DMS79 (cell line): ENCODE measurements around the gene MYLK.

Experiments used
- DNase-seq: peaks from one replicate; lab custom pipeline; 2025; lab: John Stamatoyannopoulos, UW

Gene MYLK

DNA sequence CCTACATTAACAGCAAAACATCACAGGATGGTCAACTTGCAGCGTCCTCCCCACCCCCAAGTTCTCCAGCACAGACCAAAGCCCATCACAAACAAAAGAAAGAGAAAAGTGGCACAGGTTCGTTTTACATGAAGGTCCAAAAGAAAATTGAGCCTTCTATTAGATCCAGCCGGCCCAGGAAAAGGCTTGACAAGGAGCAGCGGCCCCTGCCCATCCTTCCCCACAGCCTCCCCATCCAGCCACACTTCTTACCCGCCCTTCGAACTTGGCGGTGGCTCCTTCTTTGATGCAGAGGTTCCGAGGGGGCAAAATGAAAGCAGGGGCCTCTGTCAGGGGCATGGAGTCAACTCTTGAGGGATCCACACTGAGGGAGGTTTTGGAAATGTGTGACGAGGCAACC, 90.7 kb downstream of the MYLK start:
- DNase-seq = no peak

DNA sequence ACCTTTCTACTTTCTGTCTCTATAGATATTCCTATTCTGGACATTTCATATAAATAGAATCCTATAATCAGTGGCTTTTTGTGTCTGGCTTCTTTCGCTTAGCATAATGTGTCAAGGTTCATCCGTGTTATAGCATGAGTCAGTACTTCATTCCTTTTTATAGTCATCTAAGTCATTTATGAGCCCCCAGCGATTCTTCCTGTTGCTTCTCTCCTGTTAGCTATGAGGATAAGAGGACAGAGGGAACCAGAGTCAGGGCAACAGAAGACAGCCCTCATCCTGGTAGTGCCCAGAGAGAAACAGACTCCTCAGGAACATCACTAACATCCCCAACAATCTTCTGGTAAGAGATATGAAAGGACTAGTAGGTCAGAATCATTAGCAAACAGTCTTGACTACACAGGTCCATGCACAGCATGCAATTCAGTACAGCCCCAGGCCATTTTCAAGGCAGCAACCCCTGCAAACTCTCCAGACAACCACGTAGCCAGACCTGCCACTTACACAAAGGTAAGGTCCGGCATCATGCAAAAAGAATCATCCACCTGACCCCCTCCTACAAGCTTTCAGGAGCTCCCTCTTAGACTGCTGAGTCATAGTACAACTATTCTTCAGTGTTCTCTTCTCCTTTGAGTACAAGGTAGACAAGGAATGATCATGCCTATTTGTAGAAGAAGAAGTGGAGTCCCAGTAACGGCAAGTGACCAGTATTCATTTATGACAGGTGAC, 91.5 kb downstream of the MYLK start:
- DNase-seq = no peak

DNA sequence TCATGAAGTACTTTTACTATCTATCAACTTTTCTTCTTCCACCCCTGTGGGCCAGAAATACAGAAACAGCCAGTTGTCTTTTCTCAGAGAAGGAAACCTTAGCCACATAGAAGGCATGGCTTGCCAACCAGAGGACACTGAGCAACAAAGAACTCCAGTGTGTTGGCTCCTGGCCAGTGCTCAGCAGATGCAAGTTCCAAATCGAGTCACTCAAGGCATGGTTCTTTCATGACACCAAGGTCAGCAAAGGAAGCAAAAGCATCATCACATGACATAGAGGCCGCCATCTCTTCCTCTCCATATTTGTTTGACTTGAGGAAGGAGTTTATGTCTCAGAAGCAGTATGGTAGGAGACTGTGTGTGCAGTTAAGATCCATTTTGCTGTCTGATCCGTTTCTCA, 92.2 kb downstream of the MYLK start:
- no peak for DNase-seq

DNA sequence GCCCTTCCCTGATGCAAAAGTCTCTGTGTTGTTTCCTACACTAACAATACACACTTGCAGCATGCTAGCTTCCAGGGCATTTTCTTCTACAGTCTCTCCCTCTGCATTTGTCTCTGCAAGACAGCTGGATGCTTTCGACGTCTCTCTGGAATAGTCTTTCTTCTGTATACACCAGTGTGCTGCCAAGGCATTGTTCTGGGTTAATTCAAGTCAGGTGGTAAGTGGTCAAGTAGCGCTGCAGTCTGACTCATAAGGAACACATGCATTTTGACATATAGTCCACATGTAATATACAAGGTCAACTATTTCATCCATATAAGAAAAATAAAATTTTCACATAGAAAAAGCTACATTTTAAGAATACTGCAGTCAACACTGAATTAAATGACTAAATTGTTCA, 92.7 kb downstream of the MYLK start:
- DNase-seq = no peak

DNA sequence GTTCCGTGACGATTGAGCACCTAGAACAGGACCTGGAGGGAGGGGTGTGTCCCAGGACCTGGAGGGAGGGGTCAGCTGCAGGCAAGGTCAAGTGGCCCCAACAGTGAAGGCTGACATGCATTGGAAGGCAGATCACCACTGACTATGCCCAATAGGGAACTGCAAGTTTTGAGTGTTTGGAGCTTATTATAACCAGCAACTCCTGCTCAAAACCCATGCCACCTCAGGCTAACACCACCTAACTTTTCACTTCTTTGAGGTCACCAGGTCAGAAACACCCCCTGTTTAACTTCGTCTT, 93.1 kb downstream of the MYLK start:
- DNase-seq = no peak

DNA sequence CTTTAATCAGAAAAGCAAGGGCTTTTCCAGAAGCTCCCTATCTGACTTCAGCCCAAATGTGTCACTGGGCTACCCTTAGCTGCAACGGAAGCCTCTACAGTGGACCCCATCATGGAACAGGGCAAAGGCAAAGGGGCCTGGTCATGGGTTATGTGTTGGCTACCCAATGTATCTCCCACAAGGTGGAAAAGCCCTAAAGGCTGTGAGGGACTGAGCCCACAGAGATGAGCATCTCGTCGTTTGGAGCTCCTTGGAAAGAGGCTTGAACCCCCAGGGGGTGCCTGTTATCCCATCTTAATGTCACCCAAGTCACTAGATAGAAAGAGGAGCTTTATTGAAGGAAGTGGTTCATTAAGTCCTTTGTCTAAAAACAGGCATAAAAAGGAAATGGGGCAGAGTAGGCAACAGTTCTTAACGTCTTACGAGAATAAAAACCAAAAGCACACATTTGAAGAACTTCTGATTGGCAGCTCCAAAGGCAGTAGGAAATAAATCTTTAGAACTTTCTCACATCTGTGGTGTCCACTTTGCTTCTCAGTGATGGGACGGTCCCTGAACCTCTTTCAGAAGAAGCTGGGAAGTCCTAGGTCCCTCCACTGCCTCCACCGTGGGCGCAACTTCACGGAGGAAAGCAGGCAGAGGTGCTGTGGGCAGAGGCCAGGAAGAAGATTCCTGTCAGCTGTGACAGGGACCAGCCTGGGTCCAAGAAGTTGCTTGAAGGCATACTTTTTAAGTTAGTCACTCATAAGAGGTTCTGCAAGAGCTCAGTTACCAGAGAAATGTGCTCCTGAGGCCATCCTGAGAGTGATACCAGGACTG, 93.7 kb downstream of the MYLK start:
- no peak for DNase-seq

DNA sequence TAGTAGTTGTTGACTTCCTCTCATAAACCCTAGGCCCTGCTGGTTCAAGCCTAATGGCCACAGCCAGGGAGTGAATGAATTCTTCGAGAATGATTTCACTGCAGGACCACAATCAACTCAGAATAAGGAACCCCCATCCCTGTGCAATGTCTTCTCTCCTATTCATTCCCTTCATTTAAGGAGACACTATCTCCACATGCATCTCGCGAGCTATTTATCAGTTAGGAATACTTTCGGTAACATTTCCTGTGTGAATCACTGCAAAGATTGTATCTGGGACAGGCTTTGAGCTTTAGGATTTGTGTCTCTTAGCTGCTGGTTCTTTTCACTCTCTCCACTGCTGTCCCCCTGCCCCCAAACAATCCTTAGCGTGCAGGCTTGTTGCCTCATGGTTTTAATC, 94.4 kb downstream of the MYLK start:
- no peak for DNase-seq

DNA sequence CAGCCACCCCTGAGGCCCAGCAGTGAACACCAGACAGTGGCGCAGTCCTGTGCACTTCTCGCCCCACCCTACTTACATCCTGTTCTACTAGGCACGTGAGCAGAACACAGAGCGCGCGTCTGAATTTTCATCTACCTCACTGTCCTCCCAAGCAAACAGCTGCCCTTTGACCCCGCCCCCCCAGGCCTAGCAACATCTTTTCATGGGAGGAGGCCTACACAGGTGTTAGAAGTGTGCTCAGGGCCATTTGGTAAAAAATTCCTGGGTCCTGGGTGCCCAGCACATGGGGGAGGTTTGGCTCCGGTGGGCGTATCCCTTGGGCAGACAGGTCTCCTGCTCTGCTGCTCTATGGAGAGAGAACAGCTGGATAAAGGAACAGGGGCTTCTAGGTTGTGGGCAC, 95.0 kb downstream of the MYLK start:
- no peak for DNase-seq

DNA sequence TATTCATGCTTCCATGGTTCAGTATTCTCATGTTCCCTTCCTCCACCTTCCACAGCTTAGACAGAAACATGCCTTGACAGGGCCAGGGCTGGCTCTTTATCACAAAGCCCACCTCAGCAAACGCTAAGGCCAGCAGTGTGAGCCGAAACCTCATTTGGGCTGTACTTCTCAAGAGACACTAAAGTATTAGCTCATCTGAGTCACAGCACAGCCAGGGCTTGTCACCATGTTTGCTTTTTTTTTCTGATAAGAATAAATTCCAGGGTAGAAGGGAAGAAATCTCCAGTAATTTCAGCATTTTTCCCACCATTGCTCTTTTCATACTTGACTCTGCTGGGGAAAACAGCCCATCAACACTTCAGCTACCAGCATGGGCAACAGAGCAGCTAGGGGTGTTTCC, 95.4 kb downstream of the MYLK start:
- no peak for DNase-seq

DNA sequence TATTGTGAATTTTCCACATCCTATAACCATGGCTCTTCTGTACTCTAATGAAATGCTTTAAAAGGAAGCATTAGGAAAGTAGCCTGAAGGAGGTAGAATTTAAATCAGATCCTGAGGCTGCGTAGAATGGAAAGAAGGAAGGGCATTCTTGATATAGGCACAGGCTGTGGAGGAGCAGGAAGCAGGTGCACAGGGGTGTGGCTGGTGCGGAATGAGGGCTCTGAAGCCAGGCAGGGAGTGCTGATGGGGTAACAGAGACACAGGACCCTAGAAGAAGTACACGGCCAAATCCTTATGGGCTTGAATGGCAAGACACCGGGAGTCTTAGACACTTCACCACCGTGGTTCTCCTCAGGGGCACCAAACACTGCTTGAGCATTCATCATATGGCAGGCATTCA, 97.0 kb downstream of the MYLK start:
- DNase-seq = no peak

DNA sequence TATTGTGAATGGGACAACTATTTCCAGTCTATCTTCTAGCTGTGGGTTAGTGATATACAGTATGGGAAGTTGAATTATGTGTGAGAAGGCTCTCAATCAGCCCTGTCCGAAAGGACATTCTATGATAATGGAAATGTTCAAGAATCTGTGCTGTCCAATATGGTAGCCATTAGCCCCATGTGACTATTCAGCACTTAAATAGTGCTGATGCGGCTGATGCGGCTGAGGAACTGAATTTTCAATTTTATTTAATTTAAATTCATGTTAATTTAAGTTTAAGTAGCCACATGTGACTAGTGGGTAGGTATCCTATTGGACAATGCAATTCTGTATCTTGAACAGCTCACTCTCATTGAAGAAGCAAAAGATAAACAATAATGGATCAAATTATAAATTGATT, 98.5 kb downstream of the MYLK start:
- no peak for DNase-seq

DNA sequence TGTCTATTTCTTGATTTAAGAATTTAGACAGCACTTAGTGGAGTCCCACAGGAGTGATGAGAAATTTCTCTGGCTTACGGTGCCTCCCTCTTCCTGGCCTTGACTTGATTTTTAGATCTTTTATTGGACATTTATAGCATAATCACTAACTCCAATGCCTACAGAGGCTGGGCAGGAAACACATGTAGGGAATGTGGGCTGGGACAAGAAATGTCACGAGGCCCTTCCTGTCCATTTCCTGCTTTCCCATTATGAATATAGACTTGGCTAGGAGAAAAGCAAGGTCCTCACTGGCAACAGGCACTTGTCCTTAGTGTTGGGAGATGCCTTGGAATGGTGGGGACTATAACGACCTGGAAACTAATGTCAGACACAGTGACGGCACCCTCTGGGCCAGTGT, 100.3 kb downstream of the MYLK start:
- no peak for DNase-seq

DNA sequence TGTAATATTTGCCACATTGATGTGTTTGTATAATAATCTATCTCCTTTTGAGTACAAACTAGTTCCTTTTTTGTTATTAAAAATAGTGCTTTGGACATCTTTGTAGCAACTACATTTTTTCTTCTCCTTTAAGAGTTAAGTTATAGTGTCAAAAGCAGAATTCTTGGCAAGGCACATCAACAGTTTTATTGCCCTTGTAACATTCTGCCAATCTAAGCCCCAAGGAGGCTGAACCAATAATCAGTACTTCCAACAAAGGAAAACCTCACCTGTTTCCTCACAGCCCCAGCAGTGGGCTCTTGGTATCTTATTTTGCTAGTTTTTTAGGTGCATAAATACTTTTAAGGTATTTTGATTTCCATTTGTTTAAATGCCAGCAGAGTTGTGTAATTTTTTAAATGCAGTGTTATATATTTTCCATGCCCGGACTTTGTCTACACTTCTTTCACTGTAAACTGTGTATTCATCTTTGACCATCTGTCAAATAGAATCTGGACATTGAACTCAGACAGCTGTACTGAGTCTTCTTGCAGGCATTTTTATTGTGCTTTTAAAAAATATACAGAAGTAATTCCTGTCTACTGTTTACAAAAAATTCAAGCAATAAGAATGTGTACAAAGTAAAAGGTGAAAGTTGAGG, 101.0 kb downstream of the MYLK start:
- no peak for DNase-seq

DNA sequence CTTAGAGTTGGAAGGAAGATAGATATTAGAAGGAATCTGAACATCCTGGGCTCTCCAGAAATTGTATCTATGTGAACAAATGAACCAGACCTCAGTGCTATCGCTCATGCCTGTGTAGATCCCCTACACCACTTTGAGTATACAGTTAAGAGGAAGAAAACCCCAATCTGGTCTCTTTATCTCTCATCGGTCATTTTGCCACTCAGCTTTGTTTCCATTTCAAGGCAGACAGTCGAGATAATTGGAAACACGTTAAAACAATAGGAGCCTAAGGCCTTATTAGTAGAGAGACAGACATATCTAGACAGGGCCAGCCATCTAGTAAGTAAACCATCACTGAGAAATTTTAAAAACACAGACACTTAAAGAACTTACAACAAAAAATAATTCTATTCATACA, 101.6 kb downstream of the MYLK start:
- DNase-seq = no peak

DNA sequence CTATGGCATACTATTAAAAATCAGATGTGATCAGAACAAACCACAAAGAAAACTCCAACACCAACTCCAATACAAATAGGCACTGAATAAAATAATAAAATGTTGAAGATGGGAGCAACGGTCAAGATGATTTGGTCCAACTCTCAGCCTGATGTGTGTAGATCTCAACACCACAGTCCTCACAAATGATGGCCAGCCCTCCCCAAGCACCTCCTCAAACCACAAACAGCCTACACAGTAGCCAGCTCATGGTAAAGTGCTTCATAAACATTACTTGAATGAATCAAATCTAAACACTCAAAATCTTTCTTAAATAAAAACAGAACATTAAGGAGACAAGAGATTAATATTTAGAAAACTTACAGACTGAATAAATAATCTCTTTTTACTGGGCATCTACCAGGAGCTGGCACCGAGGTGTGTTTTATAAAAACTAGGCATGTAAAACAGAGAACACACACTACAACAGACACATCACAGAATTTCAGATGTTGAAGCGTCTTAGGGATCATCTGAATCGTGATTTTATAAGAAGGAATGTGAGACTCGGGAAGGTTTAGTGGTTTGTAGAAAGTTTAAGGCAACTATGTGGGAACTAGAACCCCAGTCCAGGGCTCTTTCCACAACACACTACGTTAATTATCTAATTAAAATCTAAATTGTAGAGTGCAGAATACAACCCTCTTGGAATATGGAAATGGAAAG, 102.4 kb downstream of the MYLK start:
- no peak for DNase-seq

DNA sequence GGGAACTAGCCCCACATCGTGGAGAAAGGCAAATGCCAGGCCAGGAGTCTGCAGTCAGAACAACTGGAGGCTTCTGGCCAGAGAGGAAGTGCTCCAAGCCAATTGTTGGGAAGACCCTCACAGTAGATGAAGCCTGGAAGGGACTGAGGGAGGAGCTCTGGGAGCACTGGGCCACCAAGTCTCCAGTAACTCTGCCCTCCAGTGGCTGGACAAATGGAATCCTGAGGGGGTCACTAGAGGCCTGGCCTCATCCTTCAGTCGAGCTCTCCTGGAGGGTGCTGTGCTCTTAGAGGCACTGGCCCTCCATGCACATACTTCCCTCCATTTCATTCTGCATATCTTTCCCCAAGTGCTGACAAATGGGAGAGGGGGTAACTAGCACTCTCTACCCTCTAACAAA, 103.0 kb downstream of the MYLK start:
- no peak for DNase-seq

DNA sequence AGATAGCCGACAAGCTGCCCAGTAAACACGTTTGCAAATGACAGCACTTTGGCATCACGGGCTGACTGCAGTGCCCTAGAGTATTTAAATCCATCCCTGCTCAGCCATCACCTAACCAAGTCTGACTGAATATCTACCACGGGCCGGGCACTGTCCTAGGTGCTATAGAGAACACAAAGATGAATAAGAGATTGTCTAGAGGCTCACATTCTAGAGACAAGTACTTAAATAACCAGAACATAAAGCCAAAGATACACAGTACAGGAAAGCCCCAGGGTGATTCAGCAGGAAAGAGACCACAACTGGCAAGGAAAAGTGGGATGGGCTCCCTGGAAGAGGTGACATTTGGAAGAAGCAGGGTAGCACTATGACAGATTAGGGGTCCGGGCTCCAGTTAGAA, 103.5 kb downstream of the MYLK start:
- no peak for DNase-seq

DNA sequence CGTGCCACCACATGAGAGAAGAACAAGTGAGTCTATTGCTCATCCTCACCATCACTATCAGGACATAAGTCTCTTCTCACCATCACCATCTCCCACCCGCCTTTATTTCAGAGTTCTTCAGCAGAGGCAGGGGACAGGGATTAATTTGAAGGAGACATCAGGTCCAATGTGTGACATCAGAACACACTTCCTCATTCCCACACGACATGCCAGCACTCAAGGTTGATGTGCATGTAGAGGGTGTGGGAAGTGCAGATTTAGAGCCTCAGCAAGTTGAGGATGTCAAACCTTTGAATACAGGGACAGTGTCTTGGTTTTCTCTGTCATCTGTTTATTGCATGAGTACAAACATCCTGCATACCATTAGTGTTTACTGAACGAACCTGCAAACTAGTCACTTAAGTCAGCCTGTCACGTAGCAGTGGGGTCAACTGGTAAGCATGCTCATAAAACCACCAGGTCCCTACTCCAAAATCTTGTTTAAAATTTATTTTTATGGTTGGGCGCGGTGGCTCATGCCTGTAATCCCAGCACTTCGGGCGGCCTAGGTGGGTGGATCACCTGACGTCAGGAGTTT, 104.4 kb downstream of the MYLK start:
- DNase-seq = no peak

DNA sequence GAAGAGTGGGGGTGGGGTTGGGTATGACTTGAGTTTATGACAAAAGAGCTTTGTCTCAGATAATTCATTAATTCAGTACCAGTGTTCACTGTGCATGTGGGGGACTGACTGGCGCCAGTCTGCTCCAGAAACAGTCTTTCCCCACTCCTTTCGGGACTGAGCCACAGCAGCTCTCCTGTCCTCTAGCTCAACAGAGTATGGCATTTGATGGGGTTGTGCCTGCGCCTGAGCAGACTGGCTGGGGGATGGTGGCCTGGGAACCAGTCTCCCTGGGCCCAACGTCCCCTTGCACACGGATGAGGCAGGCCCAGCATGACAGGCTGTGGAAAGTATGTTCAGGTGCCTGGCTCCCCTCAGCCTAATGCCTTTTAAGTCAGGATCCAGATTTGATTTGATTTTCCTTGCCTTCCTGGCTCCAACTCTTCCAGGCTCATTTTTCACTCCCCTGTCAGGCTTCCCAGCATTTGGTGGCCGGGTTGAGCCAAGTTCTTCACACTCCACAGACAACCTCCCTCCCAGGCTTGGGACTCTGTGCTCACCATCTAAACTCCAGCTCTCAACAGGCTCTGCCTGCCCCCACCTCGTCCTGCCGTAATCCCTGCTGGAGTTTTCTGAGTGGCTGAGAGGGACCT, 105.0 kb downstream of the MYLK start:
- no peak for DNase-seq

DNA sequence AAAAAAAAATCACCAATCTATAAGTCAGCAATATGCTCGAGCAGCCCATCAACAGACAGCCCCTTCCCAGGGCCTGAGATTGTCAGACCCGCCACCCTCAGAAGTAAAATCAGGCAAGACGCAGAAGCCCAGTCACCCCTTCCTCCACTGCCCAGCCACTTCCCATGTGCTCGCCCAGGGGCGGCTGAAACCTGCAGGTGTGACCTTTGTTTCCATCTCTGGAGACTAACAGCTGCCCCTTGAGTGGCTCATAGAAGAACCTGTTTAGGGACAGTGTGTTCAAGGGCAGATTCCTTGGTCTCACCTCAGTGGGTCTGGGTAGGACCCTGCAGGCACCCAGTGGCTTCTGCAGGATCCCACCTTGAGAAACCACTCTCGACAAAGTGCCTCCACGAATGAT, 105.6 kb downstream of the MYLK start:
- no peak for DNase-seq

DNA sequence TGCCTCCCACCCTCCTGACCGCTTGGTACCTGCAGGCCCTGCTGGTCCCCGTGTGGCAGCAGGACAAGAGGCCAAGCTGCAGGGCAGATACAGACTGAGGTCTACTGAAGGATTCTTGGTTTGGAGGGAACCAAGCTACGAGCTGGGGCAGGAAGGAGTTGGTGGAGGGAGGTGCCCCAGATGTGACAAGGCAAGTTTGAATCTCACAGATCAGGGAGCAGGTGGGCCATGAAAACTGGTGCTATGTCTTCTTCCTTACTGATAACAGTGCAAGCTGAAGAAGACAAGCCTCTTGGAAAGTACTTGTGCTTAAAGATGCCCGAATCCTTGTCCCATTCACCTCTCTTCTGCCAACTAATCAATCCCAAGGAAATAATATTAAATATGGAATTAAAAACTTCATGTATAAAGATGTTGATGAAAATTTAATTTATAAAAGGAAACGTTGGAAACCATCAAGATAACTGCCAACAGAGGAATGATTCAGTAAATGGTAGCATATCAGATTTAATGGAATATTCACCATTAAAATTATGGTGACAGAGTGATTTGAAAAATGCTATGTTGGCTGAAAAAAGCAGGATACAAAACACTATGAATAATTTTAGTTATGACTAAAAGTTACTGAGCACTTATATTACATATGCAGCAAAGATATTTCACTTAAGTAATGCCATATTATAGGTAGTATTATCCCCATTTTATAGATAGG, 107.9 kb downstream of the MYLK start:
- DNase-seq = no peak
